IMR-90 (cell line): Measurements from ENCODE around the gene ITGAL. TPM values are rescaled to one million over a fixed set of nuclear protein-coding genes. Genes with fewer than 3 reads are reported as not detected.

Source experiments
- ATAC-seq: fragments of 200-7000 bp; cut with Tn5 transposase; 2 replicates; pipeline ENCODE4 v1.9.1; 2020; ENCODE audit warnings: low read depth, mild to moderate bottlenecking, moderate library complexity
- BruUV-seq: library from RNA; stranded (reverse); fragments of 400-500 nt; replicated peaks from 2 replicates; lab custom pipeline; 2021; lab: Mats Ljungman, UMichigan
- CTCF ChIA-PET: fragments of 300-600 bp; formaldehyde crosslinking; extraction: SDS; loops from one replicate; lab custom pipeline; 2021; ENCODE audit warnings: antibody characterized with exemption; lab: Yijun Ruan, JAX
- POLR2A ChIA-PET: fragments of 300-600 bp; sonication (Branson Sonifier 250); formaldehyde crosslinking; loops from one replicate; lab custom pipeline; 2022; ENCODE audit warnings: antibody characterized with exemption; ENCODE audit not compliant: unreplicated experiment; lab: Charles Lee
- DNase-seq: peaks from one replicate; pipeline ENCODE4 v3.0.0; 2013
- H2AFZ ChIP-seq: replicated peaks from 2 replicates; pipeline ENCODE3; 2013; ENCODE audit warnings: low read length, mild to moderate bottlenecking; ENCODE audit not compliant: poor library complexity
- H2AK5ac ChIP-seq: 2 replicates; pipeline ENCODE4 v1.6.1; 2013; ENCODE audit warnings: low read depth, low read length, inconsistent platforms
- H2AK9ac ChIP-seq: replicated peaks from 2 replicates; pipeline ENCODE3; 2013; ENCODE audit warnings: mild to moderate bottlenecking, low read depth, low read length, moderate library complexity; ENCODE audit not compliant: poor library complexity
- H2BK120ac ChIP-seq: 2 replicates; pipeline ENCODE4 v1.6.1; 2013; ENCODE audit warnings: low read depth, low read length, inconsistent platforms
- H2BK15ac ChIP-seq: 3 replicates; pipeline ENCODE4 v1.6.1; 2013; ENCODE audit warnings: low read depth, low read length, inconsistent platforms
- H2BK20ac ChIP-seq: 2 replicates; pipeline ENCODE4 v1.6.1; 2013; ENCODE audit warnings: low read depth, mild to moderate bottlenecking, inconsistent platforms, low read length, moderate library complexity
- H2BK5ac ChIP-seq: 2 replicates; pipeline ENCODE4 v1.6.1; 2013; ENCODE audit warnings: mild to moderate bottlenecking, low read depth, low read length, inconsistent platforms; ENCODE audit not compliant: poor library complexity, severe bottlenecking
- H3K14ac ChIP-seq: replicated peaks from 2 replicates; pipeline ENCODE4 v1.6.1; 2013; ENCODE audit warnings: low read depth, low read length, inconsistent platforms
- H3K18ac ChIP-seq: 2 replicates; pipeline ENCODE4 v1.6.1; 2013; ENCODE audit warnings: low read depth, low read length, control low read depth
- H3K23ac ChIP-seq: 2 replicates; pipeline ENCODE4 v1.6.1; 2013; ENCODE audit warnings: low read depth, low read length, inconsistent platforms
- H3K27ac ChIP-seq: 2 replicates; pipeline ENCODE4 v1.5.1; 2013; ENCODE audit warnings: mild to moderate bottlenecking, control low read depth, low read length; ENCODE audit not compliant: insufficient read depth
- H3K27me3 ChIP-seq: 2 replicates; pipeline ENCODE4 v1.6.1; 2013; ENCODE audit warnings: low read length; ENCODE audit not compliant: control insufficient read depth, insufficient read depth
- H3K36me3 ChIP-seq: 2 replicates; pipeline ENCODE4 v1.6.1; 2013; ENCODE audit warnings: low read length, mixed read lengths; ENCODE audit not compliant: control insufficient read depth, insufficient read depth
- H3K4ac ChIP-seq: 2 replicates; pipeline ENCODE4 v1.6.1; 2013; ENCODE audit warnings: low read depth, low read length, inconsistent platforms
- H3K4me1 ChIP-seq: 2 replicates; pipeline ENCODE4 v1.6.1; 2013; ENCODE audit warnings: low read length, mixed read lengths; ENCODE audit not compliant: control insufficient read depth, insufficient read depth
- H3K4me2 ChIP-seq: 2 replicates; pipeline ENCODE4 v1.6.1; 2013; ENCODE audit warnings: low read depth, mild to moderate bottlenecking, control low read depth, low read length, moderate library complexity
- H3K4me3 ChIP-seq: 2 replicates; pipeline ENCODE4 v1.5.1; 2013; ENCODE audit warnings: low read depth, mild to moderate bottlenecking, control low read depth, low read length, moderate library complexity; ENCODE audit not compliant: insufficient read depth
- H3K56ac ChIP-seq: 2 replicates; pipeline ENCODE4 v1.6.1; 2013; ENCODE audit warnings: low read length, inconsistent platforms; ENCODE audit not compliant: insufficient read depth; ENCODE audit errors: extremely low read depth
- H3K79me1 ChIP-seq, 2 experiments: 2 replicates each; pipeline ENCODE4 v1.6.1; 2013; ENCODE audit warnings: low read length in 2 of 2, inconsistent platforms in 1 of 2, low read depth in 1 of 2
- H3K9ac ChIP-seq: 2 replicates; pipeline ENCODE4 v1.6.1; 2013; ENCODE audit warnings: low read depth, low read length, control low read depth
- H3K9me1 ChIP-seq: 2 replicates; pipeline ENCODE4 v1.6.1; 2013; ENCODE audit warnings: low read length, inconsistent platforms; ENCODE audit not compliant: insufficient read depth
- H3K9me3 ChIP-seq: 2 replicates; pipeline ENCODE4 v1.6.1; 2013; ENCODE audit warnings: low read length; ENCODE audit not compliant: control insufficient read depth, insufficient read depth
- H4K20me1 ChIP-seq: 2 replicates; pipeline ENCODE4 v1.6.1; 2013; ENCODE audit warnings: low read length, inconsistent platforms; ENCODE audit not compliant: insufficient read depth
- H4K5ac ChIP-seq: 2 replicates; pipeline ENCODE4 v1.6.1; 2013; ENCODE audit warnings: mild to moderate bottlenecking, low read depth, low read length, control low read depth
- H4K8ac ChIP-seq, 2 experiments: 2 replicates each; pipeline ENCODE4 v1.6.1; 2013; ENCODE audit warnings: low read depth in 2 of 2, low read length in 2 of 2, control low read depth in 1 of 2, inconsistent platforms in 1 of 2
- H4K91ac ChIP-seq: 2 replicates; pipeline ENCODE4 v1.6.1; 2013; ENCODE audit warnings: low read depth, low read length, inconsistent platforms; ENCODE audit not compliant: insufficient read depth
- CEBPB ChIP-seq: IDR thresholded peaks from 2 replicates; pipeline ENCODE4 v1.6.1; 2012; ENCODE audit warnings: low read depth, low read length, improper control_type of control experiment
- MAFK ChIP-seq: IDR thresholded peaks from 2 replicates; pipeline ENCODE4 v1.6.1; 2012; ENCODE audit warnings: low read depth, low read length, improper control_type of control experiment
- MAZ ChIP-seq: IDR thresholded peaks from 2 replicates; pipeline ENCODE4 v1.6.1; 2012; ENCODE audit warnings: low read depth, mild to moderate bottlenecking, low read length, improper control_type of control experiment, moderate library complexity, borderline replicate concordance
- NFE2L2 ChIP-seq: fragments of 150-350 bp; IDR thresholded peaks from 2 replicates; pipeline ENCODE4 v1.6.1; 2016; ENCODE audit warnings: low read depth, mild to moderate bottlenecking, low read length
- RAD21 ChIP-seq: IDR thresholded peaks from 2 replicates; pipeline ENCODE4 v1.6.1; 2012; ENCODE audit warnings: low read length, improper control_type of control experiment
- RCOR1 ChIP-seq: IDR thresholded peaks from 2 replicates; pipeline ENCODE4 v1.6.1; 2012; ENCODE audit warnings: mild to moderate bottlenecking, low read length, improper control_type of control experiment; ENCODE audit not compliant: insufficient replicate concordance
- WGBS, 2 experiments: methylation state at CpG; one replicate each; pipeline versions ENCODE4 v1.1.5 to v1.1.7; 2013; ENCODE audit warnings: missing lambda C conversion rate in 2 of 2; ENCODE audit not compliant: insufficient read length in 1 of 2; ENCODE audit errors: extremely low coverage in 2 of 2; 5-methylcytosine and 5-hydroxymethylcytosine counted together
- dilution Hi-C: fragments of 300-500 bp; cut with HindIII; formaldehyde crosslinking; loops from one replicate; pipeline ENCODE4 v1.14.3; 2018; ENCODE audit warnings: low sequenced_read_pairs; ENCODE audit not compliant: unreplicated experiment
- in situ Hi-C: fragments of 300-500 bp; cut with MboI; formaldehyde crosslinking; loops from 3 replicates; pipeline ENCODE4 v1.14.3; 2019; ENCODE audit warnings: low sequenced_read_pairs, inconsistent platforms, mixed read lengths
- intact Hi-C: fragments of 100-400 bp; cut with micrococcal nuclease; formaldehyde crosslinking; loops from 2 replicates; pipeline ENCODE4 v1.10.0; 2022
- polyA plus RNA-seq, 3 experiments: library from polyadenylated mRNA; depleted of rRNA; stranded (reverse); fragments of >200 nt; gene quantifications; 2 replicates each; pipeline ENCODE4 v1.2.3, GENCODE V29; 2012; ENCODE audit warnings: low replicate concordance in 1 of 3
- total RNA-seq: library from RNA; depleted of rRNA; stranded (reverse); fragments of >200 nt; gene quantifications from 2 replicates; pipeline ENCODE4 v1.2.3, GENCODE V29; 2012
- TF ChIP-seq, protein P1 (sequence below): fragments of 150-350 bp; IDR thresholded peaks from 2 replicates; pipeline ENCODE4 v1.6.1; 2016; ENCODE audit warnings: low read depth, mild to moderate bottlenecking, low read length, moderate library complexity, borderline replicate concordance

Gene ITGAL
- total and polyA plus RNA-seq, 2 of the 4 experiments (the other 2 are of a cell fraction), result not detected

DNA sequence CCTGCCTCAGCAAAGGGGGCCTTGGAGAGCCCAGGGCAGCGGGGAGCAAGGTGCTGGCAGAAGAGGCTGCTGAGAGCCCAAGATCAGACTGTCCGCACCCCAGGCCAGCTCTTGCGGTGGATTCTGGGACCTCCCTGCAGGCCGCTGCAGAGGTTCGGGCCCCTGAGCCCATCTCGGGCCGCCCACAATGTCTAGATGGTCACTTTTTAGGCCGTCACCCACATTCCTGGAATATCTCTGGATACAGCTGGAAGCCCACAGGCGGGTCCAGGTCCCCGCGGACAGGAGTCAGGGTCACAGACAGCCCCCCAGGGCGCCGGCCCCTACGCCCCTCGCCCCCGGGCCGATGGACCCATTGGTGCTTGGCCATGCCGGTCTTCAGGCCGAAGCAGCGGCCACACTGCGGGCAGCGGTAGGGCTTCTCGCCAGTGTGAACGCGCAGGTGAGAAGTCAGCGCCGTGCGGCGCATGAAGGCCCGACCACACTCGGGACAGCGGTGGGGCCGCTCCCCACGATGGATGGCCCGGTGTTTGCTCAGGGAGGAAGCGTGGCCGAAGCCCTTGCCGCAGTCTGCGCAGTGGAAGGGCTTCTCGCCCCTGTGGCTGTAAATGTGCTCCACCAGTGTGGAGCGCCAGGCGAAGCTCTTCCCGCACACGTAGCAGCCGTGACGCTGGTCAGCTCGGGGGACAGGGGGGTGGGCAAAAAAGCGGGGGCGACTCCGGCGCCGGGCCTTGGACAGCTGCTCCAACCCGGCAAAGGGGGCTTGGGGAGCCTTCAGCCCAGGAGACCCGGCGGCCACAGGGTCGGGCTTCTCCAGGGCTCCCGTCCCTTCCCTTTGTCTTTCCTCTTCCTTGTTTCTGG, 60.0 kb downstream of the ITGAL start:
- Histone ChIP-seq H4K91ac (no peak overlapping the region), H4K20me1 (no peaks in the 10 kb centered on the region), H3K27me3 (no peaks in the 10 kb centered on the region), H3K18ac (no peak overlapping the region), H3K27ac (no peak overlapping the region), H3K9me3 (no peaks in the 10 kb centered on the region), H3K9me1 (peaks cover 15% of the 10 kb centered on the region), H4K5ac (no peak overlapping the region), H3K4me2 (no peak overlapping the region), H3K14ac (no peak overlapping the region), H4K8ac (no peak overlapping the region), H2BK120ac (no peak overlapping the region), H3K56ac (no peak overlapping the region), H3K36me3 (peaks cover 5% of the 10 kb centered on the region; the same call in 1 of the 2 replicates), H2AK5ac (no peak overlapping the region), H2BK5ac (no peak overlapping the region), H2BK20ac (no peak overlapping the region), H3K23ac (no peak overlapping the region), H2AK9ac (no peak overlapping the region), H2BK15ac (no peak overlapping the region), H3K9ac (no peak overlapping the region), H2AFZ (no peak overlapping the region), H3K79me1 (peaks cover 6 to 31% of the 10 kb centered on the region in 2 experiments), H3K4me1 (peaks cover 12% of the 10 kb centered on the region), H3K4ac (no peak overlapping the region), H3K4me3 (no peak overlapping the region)
- CTCF ChIA-PET, result no interaction called here
- no peak for DNase-seq
- ATAC-seq, result no peak
- 93% methylated on average over 34 of the region's 57 CpGs; no CpG with 5 or more reads in 1 of the 2 experiments for WGBS, 2 experiments
- POLR2A ChIA-PET, result no interaction called here
- TF ChIP-seq CEBPB, result no peak
- no peak for TF ChIP-seq NFE2L2
- no peak for TF ChIP-seq RCOR1
- TF ChIP-seq, protein P1, sequence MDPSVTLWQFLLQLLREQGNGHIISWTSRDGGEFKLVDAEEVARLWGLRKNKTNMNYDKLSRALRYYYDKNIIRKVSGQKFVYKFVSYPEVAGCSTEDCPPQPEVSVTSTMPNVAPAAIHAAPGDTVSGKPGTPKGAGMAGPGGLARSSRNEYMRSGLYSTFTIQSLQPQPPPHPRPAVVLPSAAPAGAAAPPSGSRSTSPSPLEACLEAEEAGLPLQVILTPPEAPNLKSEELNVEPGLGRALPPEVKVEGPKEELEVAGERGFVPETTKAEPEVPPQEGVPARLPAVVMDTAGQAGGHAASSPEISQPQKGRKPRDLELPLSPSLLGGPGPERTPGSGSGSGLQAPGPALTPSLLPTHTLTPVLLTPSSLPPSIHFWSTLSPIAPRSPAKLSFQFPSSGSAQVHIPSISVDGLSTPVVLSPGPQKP, result no peak
- TF ChIP-seq MAZ, result no peak
- no peak for TF ChIP-seq RAD21
- TF ChIP-seq MAFK, result no peak
- dilution Hi-C loops (no loop called here), intact Hi-C loops (no loop called here), in situ Hi-C loops (no loop called here)
- no TSS peak for BruUV-seq
